ENCODE data around the gene SLC45A1.

Gene SLC45A1

DNA sequence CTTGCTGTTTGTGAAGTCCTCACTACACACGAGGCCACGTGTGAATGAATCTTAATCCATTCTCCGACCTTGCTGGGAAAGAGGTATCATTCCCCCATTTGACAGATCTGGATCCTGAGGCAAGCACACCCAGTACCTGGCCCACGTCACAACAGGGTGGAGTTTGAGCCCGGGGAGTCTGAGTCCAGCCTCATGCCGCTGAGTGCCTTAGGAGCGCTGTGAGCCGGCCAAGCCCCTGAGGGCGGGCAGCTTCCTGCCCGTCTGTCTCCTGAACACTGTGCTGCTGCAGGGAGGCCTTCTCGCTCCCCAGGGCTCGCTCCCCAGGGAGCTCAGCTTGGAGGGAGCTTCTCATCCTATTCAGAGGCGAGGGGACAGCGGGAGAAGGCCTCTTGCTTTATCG lies 29.7 kb downstream of the SLC45A1 start:
- DNase-seq (ENCODE audit: low read depth): peak; percentile 65
- TF ChIP-seq, protein P1, sequence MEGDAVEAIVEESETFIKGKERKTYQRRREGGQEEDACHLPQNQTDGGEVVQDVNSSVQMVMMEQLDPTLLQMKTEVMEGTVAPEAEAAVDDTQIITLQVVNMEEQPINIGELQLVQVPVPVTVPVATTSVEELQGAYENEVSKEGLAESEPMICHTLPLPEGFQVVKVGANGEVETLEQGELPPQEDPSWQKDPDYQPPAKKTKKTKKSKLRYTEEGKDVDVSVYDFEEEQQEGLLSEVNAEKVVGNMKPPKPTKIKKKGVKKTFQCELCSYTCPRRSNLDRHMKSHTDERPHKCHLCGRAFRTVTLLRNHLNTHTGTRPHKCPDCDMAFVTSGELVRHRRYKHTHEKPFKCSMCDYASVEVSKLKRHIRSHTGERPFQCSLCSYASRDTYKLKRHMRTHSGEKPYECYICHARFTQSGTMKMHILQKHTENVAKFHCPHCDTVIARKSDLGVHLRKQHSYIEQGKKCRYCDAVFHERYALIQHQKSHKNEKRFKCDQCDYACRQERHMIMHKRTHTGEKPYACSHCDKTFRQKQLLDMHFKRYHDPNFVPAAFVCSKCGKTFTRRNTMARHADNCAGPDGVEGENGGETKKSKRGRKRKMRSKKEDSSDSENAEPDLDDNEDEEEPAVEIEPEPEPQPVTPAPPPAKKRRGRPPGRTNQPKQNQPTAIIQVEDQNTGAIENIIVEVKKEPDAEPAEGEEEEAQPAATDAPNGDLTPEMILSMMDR (IDR thresholded peaks at IDR 0.05; ENCODE audit: insufficient read depth, low read depth, low read length, missing control alignments): no peak
- no peak overlapping the region for H3K4me3 ChIP-seq (ENCODE audit: low read length)

DNA sequence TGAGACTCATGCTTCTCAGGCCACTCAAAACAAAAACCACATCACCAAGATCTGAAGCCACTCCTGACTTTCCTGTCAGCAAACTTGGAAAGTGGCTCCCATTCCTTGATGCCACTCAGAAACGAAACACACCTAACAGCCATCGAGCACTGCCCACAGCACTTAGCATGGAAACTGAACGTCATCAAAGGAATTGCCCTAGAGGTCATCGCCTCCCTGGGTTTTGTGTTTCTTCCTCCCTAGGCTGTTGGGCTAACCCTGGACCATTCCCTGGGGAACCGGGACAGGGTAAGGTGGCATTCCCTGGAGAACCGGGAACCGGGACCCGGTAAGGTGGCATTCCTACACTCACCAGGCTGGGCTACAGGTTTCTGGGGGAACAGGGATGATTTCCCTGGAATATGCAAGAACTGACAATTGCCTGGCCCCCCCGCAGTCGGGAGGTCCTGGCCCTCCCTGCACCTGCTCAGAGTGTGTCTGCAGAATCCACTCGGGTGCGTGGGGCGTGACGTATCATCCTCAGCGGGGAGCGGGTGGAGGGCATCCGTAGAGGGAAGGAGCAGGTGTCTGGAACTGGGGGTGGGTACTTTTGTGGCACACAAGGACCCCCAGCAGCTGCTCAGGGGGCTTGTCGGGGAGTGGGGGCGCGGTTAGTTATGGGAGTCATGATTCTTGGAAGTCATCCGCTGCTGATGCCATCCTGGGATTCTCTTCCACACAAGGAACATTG lies 30.3 kb downstream of the SLC45A1 start:
- DNase-seq (ENCODE audit: low read depth): no peak
- TF ChIP-seq, protein P1 (IDR thresholded peaks at IDR 0.05; ENCODE audit: insufficient read depth, low read depth, low read length, missing control alignments): no peak
- no peak overlapping the region for H3K4me3 ChIP-seq (ENCODE audit: low read length)

DNA sequence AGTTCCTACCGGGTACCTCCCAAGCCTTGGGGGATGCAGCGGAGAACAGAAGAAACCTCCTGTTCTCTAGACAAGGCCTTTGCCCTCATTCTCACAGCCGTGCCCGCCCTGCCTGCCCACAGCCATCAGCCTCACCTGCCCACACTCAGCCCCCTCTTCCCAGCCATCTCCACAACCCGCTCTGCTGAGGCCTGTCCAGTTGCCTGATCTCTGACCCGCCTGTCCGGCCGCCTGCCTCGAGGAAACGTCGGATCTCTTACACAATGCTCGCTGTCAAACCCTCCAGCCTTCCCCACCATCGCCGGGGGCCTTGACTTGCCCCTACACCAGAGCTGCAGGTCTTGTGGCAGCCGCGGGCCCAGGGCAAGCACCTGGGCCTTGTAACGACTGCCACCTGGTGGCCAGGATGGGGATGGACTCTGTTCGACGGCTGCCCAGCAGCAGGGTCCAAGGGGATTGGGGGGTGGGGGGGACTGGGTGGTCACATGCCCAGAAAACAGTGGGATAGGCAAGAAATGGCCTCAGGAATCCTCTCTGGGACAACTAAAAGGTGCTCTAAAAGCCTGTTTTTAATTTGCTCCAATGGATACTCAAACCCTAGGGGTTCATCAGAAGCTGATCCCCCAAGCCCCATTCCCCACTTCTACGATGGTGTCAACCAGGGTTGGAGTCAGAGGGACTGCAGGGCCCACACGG lies 31.0 kb downstream of the SLC45A1 start:
- DNase-seq (ENCODE audit: low read depth): peak; percentile 58
- H3K4me3 ChIP-seq (ENCODE audit: low read length): no peak overlapping the region
- TF ChIP-seq, protein P1 (IDR thresholded peaks at IDR 0.05; ENCODE audit: insufficient read depth, low read depth, low read length, missing control alignments): peak; percentile 79

DNA sequence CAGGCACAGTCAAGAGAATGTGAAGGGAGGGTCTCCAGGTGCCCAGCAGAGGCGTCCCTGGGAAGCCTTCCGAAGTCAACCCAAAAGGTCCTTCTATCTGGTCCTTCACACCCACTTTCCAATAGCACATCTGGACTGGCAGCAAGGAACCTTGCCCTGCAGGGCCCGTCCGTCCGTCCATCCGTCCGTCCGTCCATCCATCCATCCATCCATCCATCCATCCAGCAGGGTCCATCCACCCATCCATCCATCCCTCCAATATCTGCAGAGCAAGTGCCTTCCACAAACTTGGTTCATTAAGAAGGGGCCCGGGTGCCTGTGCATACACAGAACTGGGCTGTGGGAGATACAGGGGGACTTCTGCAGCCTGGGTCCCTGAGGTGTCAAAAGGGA lies 31.6 kb downstream of the SLC45A1 start:
- no peak for DNase-seq (ENCODE audit: low read depth)
- H3K4me3 ChIP-seq (ENCODE audit: low read length): no peak overlapping the region
- TF ChIP-seq, protein P1 (IDR thresholded peaks at IDR 0.05; ENCODE audit: insufficient read depth, low read depth, low read length, missing control alignments): no peak

DNA sequence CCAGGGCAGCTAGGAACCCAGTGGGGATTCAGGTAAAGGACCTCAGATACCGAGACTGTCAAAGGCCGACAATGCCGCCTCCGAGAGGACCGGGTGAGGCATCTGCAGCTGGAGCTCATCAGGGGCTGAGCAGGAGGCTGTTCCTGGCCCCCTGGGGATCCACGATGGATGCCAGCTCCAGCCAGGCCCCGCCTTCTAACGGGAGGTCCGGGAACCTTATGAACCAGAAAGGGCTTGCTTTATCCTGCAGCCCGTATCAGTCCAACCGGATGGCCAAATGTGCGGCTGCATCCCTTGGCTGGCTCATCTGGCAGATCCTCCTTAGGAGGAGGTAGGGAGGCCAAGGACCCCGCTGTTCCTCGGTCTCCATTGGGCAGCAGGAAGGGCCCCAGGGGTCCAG lies 32.0 kb downstream of the SLC45A1 start:
- TF ChIP-seq, protein P1 (IDR thresholded peaks at IDR 0.05; ENCODE audit: insufficient read depth, low read depth, low read length, missing control alignments): no peak
- no peak for DNase-seq (ENCODE audit: low read depth)
- H3K4me3 ChIP-seq (ENCODE audit: low read length): no peak overlapping the region

DNA sequence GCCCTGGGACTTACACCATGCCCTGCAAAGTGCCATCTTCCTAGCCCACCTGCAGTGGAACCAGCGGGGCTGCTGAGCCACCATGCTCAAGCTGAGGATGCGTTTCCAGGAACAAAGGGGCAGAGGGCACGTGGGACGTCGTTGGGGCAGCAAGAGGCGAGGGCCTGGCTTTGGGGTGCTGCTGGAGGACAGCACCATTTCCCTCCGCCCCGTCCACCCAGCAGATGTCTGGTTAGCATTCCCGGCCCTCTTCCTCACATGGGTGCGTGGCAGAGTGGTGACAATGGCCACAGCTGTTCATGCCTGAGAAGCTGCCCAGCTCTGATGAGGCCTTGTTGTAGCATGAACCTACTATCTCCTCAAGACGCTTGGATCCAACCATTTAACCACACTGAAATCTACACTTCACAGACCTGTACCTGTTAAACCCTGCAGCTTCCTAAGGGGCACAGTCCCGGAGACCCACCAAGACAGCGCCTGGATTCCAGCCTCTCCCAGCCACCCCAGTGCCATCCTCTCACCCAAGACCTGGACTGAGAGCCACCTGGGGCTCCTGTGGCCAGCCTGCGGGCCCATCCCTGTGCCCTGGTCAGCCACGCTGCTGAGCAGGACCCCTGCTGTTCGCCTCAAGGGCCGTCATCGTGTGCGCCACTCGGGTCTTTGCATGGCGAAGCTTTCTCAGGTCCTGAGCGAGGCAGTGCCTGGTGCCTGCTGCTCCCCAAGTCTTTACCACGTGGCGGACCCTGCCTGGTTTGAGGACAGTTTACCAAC lies 33.2 kb downstream of the SLC45A1 start:
- TF ChIP-seq, protein P1 (IDR thresholded peaks at IDR 0.05; ENCODE audit: insufficient read depth, low read depth, low read length, missing control alignments): no peak
- no peak overlapping the region for H3K4me3 ChIP-seq (ENCODE audit: low read length)
- no peak for DNase-seq (ENCODE audit: low read depth)
